NCI-H146 (cell line): ENCODE data around the gene C15orf39.
"Not testable (repeated sequence)": the region's sequence is repeated elsewhere in the genome, so short reads cannot be mapped to it uniquely, and the experiment has no call there.

Source experiments
- DNase-seq: peaks from one replicate; lab custom pipeline; 2025; lab: John Stamatoyannopoulos, UW

The C15orf39 gene

DNA sequence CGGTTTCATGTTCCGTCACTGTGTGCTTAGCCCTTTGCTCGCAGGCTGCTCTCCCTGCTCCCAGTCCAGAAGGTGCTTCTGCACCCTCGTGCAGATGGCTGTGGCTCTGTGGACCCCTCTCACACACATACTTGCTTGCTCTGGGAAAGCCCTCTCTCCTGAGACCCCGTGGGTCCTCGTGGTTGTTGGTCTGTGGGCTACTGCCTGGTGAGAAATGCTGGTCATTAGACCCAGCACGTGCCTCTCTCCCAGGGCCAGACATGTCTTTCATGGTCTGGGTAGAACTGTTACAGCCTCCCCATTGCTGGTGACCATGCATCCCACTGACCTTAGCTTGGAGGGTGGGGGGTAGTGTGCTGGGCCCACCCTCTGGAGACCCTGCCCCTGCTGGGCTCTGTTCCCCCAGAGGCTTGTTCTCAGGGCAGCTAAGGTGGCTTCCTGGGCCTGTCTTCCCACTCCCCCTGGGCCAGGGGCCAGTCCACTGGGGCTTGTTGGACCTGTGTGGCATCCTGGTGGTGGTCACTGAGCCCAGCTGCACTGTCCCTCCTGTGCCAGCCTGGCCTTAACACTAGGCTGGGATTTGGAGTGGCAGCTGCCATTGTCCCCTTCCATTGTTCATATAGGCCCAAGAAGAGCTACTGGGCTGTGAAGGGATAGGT lies 10.6 kb downstream of the C15orf39 start:
- DNase-seq, result no peak

DNA sequence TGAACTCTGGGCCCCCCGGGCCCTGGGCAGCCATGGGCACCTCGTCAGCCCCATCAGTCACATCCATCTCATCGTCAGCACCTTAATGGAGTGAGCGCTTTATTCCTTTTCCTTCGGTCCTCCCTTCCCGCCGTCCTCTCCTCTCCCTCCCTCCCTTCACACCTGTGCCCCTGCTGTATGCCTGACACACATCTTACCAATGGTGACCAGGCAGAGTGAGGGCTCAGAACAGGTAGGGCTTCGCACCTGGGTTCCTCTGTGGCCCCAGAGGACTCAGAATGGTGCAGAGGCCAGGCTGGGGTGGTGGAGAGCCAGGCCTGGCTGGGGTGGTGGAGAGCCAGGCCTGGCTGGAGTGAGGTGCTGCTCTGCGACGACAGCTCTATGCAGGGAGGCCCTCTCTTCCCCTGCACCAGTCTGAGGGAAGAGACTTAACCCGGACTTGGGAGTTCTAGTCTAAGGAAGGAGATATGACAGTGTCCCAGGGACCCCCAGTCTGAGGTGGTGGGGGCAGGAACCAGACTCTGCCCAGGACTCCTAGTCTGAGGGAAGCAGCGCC lies 11.6 kb downstream of the C15orf39 start:
- DNase-seq, result no peak

DNA sequence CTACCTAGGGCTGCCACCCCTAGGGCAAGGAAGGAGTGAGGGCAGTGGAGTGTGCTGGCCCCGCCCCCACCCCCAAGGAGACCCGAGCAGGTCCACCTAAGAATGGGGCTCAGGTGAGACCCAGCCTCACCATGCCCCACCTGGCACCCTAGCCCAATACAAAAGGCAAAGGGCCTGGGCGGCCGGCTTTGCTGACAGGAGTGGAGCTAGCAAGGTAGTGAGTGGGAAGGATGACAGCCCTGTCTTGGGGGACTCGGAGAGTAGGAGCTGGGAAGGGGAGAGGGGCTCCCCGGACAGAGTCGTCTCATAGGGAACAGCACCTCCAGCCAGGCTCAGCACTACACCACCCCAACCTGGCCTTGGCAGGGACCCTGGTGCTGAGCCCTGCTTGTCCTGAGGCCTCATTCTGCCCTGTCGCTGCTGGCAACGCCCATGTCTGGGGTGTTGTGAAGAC lies 12.1 kb downstream of the C15orf39 start:
- no peak for DNase-seq

DNA sequence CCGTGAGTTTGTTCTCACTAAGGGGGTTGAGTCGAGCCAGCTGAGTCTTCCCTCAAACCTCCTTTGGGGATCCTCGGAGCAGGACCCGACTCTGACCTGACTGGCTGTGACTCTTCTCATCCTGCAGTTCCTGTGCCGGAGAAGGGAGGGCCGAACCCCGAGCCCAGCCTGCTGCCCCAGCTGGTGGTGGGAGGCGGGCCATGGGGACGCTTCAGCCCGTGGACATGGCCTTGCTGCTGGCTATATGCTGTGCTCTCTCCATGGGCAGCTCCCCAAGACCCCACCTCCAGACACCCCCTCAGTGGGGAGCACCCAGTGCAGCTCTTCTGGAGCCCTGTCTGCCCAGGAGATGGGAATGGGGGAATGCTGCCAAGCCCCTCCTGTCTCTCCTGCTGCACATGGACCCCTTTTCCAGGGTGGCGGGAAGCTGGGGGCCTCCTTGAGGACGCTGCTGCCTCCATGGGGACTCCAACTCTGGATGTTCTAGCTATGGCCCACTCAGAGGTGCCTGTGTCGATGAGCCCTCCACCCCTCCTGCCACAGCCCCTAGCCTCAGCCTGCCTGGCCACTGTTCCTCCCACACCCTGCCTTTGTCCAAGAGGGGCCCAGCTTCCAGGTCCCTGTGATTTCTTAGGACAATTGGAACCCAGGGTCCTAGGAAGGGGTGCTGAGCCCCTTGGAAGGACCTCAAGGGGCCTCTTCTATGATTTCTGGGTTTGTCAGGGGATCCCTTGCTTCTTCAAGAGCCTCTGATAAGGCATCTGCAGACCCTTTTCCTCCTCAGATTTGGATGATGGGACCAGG lies 12.8 kb downstream of the C15orf39 start:
- no peak for DNase-seq

DNA sequence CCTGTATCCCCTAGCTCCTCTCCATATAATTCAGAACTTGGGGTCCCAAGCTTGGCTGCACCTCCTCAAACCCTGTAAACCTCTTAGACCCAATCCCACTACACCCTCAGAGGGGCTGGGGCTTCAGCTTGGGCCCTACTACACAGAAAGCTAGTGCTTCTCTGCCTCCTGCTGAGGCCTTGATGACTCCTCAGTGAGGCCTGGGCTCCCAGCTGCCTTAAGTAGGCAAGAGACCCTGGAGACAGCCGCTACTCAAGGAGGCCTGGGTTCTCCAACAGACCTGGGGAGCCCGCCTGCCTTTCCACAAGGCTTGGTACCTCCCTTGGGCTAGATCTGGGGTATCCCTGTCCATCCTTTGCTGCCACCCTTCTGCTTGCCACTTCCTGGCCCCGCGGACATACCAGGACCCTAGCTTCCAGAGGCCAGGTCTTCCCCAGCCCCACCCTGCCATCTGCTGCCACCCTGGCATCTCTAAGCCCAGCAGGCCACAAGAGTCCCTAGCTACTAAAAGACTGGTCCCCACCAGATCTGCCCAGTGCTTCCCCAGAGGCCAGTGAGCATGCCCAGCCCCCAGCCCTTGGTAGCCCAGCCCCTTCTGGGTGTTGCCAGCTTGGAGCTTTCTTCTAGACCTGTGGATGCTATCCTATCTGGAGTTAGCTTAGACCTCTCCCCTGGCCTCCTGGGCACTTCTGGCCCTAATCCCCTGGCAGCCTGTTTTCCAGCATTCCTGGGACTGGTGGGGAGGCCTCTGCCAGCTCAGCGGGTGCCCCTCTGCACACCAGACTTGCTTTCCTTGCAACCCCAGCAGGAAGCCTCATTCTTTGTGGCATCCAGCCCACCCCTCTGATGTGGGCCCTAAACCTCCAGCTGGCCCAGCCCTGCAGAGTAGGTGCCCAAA lies 13.7 kb downstream of the C15orf39 start:
- DNase-seq, result no peak

DNA sequence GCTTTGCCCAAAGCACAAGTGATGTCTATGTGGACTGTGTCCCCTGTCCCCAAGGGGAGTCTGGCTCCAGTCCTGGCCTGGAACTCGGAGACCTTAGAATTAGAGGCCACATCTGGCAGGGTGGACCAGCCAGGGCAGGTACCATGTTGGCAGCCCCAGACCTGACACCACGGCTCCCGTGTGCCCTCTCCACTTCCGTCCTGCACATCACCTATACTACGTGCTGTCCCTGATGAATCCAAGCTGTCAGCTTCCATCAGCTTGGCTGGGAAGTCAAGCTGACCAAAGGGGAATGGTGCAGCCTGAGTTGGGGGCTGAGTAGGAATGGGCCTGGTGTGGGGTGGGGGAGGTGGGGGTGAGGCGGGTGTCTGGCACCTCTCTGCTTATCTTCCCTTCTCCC lies 15.3 kb downstream of the C15orf39 start:
- no peak for DNase-seq

DNA sequence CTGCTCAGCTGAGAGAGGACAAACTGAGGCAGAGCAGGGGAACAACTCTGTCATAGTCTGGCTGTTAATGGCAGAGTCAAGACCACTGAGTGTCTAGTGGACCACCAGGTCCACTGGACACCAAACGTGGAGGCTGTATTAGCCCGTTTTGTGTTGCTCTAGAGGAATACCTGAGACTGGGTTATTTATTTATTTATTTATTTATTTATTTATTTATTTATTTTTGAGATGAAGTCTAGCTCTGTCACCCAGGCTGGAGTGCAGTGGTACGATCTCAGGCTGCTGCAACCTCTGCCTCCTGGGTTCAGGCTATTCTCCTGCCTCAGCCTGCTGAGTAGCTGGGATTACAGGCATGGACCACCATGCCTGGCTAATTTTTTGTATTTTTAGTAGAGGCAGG lies 15.9 kb downstream of the C15orf39 start:
- DNase-seq, result not testable (repeated sequence)

DNA sequence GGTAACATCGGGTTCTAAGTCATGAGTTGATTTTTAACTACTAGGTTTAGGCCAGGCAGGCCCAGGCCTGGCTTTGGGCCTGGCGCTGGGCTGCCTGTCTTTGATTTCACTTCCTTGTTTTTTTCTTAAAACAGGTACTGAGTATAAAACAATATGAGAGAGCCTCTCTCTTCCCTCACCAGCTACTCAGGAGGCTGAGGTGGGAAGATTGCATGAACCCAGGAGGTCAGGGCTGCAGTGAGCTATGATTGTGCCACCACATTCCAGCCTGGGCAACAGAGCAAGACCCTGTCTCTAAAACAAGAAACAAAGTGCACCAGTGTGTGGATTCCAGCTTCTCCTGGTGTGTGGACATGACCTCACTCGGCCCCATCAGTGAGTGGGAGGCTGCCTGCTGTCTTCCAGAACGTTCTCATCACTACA lies 17.8 kb downstream of the C15orf39 start:
- not testable (repeated sequence) for DNase-seq

DNA sequence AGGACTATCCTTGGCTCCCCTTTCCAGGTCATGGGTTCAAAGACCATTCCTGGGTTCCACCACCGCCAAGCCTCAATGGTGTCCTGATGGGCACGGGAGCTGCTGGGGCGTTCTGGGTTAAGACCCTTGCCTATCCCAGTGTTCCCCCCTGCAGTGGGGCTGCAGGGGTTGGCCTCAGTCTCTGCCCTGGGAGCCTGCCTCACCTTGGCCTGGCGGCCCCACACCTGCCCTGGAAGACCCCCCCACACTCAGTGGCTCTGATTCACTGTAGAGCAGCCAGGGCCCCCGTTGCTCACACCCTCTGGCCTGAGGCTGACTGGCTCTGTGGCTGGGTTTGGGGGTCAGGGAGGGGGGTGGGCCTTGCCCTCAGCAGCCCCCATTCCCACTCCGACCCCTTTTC lies 22.0 kb downstream of the C15orf39 start:
- no peak for DNase-seq

DNA sequence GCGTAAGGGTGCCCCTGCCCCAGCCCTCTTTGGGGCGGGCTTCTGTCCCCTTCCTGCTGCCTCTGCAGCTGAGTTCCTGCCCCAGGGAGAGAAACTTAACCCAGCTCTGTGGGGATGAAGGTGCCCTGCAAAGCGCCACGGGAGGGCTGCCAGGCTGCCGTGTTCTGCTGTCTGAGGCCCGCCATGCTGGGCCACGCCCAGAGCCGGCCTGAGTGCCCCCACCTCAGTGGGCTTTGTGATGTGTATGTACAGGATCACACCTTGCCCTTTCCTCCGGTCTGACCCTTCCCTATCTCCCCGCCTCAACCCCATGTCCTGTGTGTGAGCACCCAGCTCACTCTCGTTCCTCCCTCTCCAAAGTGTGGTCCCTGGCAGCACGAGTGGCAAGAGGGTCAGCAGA lies 22.6 kb downstream of the C15orf39 start:
- DNase-seq, result no peak

DNA sequence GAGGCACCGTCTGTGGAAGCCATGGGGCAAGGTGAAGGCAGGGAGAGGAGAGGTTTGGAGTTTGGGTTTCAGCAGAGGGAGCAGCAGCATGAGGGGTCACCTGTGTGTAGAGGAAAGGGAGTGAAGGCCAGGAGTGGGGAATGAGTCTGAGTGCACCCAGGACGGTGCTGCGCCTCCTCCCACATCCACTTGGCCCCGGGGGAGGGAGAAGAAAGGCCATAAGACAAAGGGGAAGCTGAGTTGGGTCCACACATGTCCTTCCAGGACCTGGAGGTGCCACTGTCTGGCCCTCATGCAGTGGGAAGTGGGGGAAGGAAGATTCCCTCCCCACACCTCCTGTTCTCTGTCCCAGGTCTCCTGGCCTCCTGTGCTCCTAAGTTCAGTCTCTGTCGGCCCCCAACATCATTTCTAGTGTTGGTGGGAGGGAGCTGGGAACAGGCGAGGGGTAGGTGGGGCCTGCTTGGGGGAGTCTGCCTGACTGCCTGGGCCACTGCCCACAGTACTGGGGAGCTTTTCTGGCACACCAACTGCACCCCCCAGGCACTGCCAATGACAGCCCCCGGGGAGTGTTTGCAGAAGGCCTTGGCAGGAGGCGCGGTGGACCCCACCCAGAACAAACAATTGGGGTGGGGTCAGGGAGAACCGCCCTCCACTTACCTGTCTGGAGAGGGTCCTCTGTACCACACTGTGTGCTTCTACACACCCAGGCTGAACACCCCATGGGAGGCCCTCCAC lies 23.6 kb downstream of the C15orf39 start:
- not testable (repeated sequence) for DNase-seq

DNA sequence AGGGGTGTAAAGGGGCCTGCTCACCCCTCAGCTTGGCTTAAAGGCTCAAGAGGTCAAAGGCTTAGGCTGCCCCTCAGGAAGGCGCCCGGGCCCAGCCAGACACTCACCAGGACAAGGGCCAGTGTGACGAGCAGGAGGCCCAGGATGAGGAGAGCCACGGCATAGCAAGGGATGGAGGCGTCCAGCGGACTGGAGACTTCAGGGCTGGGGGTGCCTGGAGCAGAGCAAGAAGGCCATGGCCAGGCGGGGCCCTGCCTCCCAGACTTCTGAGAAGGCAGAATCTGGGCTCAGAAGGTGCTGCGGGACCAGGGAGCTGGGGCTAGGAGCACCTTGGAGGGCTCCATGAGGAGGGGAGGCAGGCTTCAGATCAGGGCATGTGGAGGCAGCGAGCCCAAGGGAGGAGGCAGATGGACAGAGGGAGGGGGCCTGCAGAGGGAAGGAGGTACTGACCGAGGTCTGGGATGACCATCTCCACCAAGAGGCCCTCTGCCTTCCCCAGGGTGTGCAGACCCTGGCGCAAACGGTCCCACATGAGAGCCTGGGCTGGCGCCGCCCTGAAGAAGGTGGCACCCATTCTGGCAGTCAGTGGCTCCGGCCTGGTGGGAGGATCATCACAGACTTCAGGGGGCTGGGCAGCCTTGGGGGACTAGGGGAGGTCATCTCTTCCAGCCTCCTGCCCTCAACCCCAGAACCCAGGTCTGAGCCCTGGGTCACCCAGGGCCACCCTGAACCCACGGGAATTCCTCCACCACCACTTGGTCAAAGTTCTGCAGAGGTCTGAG lies 24.5 kb downstream of the C15orf39 start:
- DNase-seq, result no peak

DNA sequence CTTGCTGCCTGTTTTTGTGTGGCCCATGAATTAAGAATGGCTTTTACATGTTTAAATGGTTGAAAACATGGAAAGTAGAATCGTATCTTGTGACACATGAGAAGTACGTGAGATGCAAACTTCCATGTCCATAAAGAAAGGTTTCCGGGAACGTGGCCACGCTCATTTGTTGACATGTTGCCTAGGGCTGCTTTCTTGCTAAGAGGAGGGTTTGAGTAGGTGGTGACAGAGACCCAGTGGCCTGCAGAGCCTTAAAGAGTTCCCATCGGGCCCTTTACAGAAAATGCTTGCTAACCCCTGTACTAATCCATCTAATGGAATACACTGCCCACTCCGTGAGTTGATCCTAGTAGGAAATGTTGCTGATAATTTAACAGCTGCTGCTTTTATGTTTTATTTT lies 25.4 kb downstream of the C15orf39 start:
- DNase-seq, result not testable (repeated sequence)

DNA sequence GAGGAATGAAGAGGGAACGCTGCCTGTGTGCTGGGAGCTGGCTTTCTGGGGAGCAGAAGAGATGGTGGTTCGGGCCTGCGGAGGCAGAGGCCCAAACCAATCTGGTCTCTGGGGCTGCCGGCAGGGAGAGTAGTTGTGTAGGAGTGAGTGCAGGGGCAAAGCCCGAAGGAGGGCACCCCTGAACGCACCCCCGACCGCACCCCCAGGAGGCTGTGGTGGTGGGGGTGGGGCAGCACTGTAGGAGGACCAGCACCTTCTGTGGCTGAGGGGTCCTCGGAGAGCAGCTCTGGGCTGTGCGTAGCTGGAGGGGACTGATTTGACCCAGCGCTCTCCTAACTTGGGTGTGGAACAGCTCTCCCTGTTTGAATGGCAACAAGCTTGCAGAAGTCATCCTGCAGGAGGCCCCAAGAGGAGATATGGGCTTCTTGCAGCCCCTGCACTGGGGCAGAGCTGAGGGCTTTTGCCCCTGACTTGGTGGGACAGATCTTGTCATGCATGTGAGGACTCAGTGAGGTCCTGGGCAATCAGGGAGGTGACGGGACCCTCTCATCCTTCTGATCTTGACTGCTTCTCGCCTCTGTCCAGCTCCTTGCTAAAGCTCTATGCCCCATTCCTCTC lies 26.1 kb downstream of the C15orf39 start:
- DNase-seq, result no peak

DNA sequence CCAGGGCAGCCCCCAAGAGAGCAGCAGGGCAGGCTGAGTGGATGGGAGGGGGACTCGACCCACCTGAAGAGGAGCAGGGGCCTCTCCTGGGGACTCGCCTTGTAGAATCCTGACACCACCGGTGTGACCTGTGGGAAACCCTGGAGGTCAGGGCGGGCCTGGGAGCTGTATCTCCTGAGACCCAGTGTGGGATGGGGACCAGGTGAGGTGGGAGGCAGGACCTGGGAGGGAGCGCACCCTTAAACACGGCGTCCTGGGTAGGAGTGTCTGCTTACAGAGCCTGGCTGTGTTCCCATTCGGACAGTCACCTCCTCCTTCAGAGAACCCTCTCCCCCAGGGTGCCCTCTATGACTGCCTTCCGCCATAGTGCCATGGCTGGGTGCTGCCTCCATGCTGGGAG lies 27.1 kb downstream of the C15orf39 start:
- no peak for DNase-seq

DNA sequence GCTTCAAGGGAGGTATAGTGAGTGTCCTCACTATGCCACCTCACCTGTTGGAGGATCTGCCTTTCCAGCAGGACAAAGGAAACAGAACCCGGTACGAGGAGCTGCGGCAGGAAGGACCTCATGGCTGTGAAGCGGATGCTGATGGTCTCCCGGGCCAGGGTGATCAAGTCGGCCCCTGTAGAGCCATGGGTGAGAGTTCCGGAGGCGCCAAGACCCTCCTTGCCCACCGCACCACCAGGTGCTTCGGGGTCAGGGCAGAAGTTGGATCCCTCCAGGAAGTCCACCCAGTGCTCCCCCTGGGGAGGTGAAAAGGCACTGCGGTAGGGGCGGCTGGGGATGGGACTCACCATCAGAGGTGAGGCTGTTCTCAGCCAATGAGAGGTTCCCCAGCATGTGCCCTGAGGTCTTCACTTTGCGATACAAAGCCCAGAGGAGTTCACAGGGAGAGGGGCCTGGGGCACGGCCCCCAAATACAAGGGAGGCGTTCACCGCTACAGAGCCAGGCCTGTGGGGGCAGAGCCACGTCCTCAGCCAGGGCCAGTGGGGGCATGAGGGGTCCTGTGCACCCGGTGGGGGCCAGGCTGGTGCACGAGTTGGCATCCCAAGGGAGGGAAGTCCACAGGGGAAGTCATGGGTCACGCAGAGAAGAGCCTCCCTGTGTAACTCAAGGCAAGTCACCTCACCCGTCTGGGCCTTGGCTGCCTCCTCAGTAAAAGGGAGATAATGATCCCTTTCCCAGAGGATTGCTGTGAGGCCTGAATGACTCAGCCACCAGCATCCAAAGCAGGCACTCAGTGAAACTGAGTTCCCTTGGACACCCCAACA lies 27.7 kb downstream of the C15orf39 start:
- no peak for DNase-seq

DNA sequence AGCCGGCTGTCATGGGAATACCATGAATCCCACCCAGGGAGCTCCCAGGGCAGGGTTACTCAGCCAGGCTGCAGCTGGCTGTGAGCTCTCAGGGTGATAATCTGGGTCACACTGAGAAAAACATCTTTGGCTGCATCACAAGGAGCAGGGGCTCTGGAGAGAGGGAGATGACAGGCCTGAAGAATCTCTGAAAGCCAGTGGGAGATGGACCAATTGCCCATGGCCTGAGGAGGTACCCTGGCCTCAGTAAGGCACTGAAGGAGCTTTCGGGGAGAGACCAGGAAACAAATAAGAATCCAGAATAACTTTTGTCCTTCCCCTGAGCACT lies 28.3 kb downstream of the C15orf39 start:
- no peak for DNase-seq

DNA sequence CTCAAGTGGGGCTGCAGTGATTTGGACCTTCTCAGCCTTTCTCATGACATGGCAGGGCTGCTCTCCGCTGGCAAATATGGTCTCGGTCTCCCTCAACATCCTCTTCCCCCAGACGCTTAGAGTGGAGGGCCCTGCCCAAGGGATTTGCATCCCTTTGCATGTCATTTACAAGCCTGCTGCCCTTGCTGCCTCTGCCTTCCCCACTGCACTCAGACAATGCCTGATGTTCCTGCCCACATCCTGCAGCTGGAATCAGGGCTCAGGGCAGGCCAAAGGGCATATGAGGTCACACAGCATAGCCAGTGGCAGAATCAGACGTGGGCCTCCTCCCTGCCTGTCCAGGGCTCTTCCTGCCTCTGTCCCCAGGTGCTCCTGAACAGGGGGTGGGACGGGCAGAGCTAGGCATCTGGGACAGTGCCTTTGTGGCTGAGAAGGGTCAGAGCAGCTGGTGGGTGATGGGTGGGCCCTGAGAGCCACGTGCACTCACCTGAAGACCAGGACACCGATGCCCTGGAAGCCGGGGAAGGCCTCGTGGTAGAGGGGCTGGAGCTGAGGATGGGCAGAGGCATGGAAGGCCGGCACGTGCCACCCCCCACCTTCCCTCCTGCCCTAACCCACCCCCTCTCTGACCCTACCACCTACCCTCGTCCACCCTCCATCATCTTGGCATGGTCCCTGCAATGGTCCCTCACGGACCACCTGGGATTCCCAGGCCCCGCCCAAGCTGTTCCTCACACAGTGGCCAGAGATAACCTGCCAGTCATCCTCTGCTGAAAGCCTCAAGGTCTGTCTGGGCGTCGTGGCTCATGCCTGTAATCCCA lies 29.1 kb downstream of the C15orf39 start:
- DNase-seq, result no peak

DNA sequence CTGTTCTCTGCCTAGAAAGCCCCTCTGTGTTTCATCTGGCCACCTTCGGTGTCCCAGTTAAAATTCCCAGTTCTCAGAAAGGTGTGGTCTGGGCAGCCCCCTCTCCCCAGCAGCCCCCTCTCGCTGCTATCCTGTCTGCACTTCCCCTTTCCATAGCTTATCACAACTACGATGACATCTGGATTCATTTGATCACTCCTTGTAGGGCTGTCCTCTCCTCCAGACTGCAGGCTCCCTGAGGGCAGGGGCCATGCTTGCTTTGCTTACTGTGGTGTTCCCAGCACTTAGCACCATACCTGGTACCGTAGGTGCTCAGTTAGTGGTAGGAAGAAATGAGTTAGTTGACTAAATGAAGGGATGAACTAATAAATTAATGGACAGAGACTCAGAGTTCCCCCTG lies 30.2 kb downstream of the C15orf39 start:
- no peak for DNase-seq
